Uterus (tissue), 2 donors: Measurements from ENCODE around the gene P4HB.

Experiments
- POLR2A ChIP-seq, 2 donors: fragments of 450-650 bp; IDR thresholded peaks; one replicate each; pipeline ENCODE4 v1.6.1; 2016; ENCODE audit warnings: antibody characterized with exemption in 2 of 2, mild to moderate bottlenecking in 1 of 2, moderate library complexity in 1 of 2
- TF ChIP-seq, protein P1 (sequence below), 4 experiments: fragments of 200-600 bp in 2 of 4; fragments of 450-650 bp in 2 of 4; sonication (generic) in 2 of 4; IDR thresholded peaks; one replicate each; pipeline ENCODE4 v1.5.1; 2016 to 2019; ENCODE audit warnings: antibody characterized with exemption in 4 of 4, mild to moderate bottlenecking in 2 of 4, moderate library complexity in 1 of 4

GRCh38 chr17:81890447-81891302 lies 30.3 kb upstream of the P4HB start:
- TF ChIP-seq, protein P1, sequence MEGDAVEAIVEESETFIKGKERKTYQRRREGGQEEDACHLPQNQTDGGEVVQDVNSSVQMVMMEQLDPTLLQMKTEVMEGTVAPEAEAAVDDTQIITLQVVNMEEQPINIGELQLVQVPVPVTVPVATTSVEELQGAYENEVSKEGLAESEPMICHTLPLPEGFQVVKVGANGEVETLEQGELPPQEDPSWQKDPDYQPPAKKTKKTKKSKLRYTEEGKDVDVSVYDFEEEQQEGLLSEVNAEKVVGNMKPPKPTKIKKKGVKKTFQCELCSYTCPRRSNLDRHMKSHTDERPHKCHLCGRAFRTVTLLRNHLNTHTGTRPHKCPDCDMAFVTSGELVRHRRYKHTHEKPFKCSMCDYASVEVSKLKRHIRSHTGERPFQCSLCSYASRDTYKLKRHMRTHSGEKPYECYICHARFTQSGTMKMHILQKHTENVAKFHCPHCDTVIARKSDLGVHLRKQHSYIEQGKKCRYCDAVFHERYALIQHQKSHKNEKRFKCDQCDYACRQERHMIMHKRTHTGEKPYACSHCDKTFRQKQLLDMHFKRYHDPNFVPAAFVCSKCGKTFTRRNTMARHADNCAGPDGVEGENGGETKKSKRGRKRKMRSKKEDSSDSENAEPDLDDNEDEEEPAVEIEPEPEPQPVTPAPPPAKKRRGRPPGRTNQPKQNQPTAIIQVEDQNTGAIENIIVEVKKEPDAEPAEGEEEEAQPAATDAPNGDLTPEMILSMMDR (IDR thresholded peaks at IDR 0.05): no peak
- TF ChIP-seq POLR2A (IDR thresholded peaks at IDR 0.05): no peak
